WTC11 (cell line): ENCODE results near the gene MEIS3. TPM values are rescaled to one million over a fixed set of nuclear protein-coding genes. Genes with fewer than 3 reads are reported as not detected.
A peak's percentile ranks its signal among the peaks of the same experiment; 100 is the strongest.

ENCODE experiments used
- CTCF ChIP-seq: fragments of 200-600 bp; IDR thresholded peaks from 2 replicates; pipeline ENCODE4 v1.8.0; 2022; ENCODE audit warnings: antibody characterized with exemption
- EMX1 ChIP-seq: fragments of 250-450 bp; sonication (Bioruptor Pico); IDR thresholded peaks from 2 replicates; pipeline ENCODE4 v1.8.0; 2021; ENCODE audit warnings: mild to moderate bottlenecking
- FOXK1 ChIP-seq: sonication (generic); formaldehyde crosslinking; IDR thresholded peaks from 2 replicates; pipeline ENCODE4 v1.8.0; 2022; ENCODE audit warnings: mild to moderate bottlenecking, moderate library complexity, missing genetic modification reagents
- MAX ChIP-seq: sonication (generic); formaldehyde crosslinking; IDR thresholded peaks from 2 replicates; pipeline ENCODE4 v1.8.0; 2022; ENCODE audit warnings: mild to moderate bottlenecking, missing genetic modification reagents
- NFATC4 ChIP-seq: fragments of 250-450 bp; sonication (Bioruptor Pico); IDR thresholded peaks from 2 replicates; pipeline ENCODE4 v1.9.0; 2021; ENCODE audit warnings: mild to moderate bottlenecking
- NFE2L1 ChIP-seq: sonication (generic); formaldehyde crosslinking; IDR thresholded peaks from 2 replicates; pipeline ENCODE4 v1.8.1; 2023; ENCODE audit warnings: missing genetic modification reagents
- OVOL2 ChIP-seq: fragments of 250-450 bp; sonication (Bioruptor Pico); IDR thresholded peaks from 2 replicates; pipeline ENCODE4 v1.9.0; 2021; ENCODE audit warnings: mild to moderate bottlenecking, borderline replicate concordance
- PRRX2 ChIP-seq: fragments of 250-450 bp; sonication (Bioruptor Pico); IDR thresholded peaks from 2 replicates; pipeline ENCODE4 v1.8.0; 2021; ENCODE audit warnings: mild to moderate bottlenecking
- SMAD3 ChIP-seq: sonication (generic); formaldehyde crosslinking; IDR thresholded peaks from 2 replicates; pipeline ENCODE4 v1.8.0; 2022; ENCODE audit warnings: missing genetic modification reagents, mild to moderate bottlenecking, borderline replicate concordance
- ZNF532 ChIP-seq: fragments of 250-450 bp; sonication (Bioruptor Pico); IDR thresholded peaks from 2 replicates; pipeline ENCODE4 v1.9.0; 2021; ENCODE audit warnings: mild to moderate bottlenecking, borderline replicate concordance
- ZNF671 ChIP-seq: fragments of 250-450 bp; sonication (Bioruptor Pico); IDR thresholded peaks from 2 replicates; pipeline ENCODE4 v1.8.0; 2021; ENCODE audit warnings: mild to moderate bottlenecking
- total RNA-seq: library from RNA; stranded (reverse); gene quantifications from 3 replicates; pipeline ENCODE4 v1.2.3, GENCODE V29; 2021
- TF ChIP-seq, protein P1 (sequence below): fragments of 250-450 bp; sonication (Bioruptor Pico); IDR thresholded peaks from 2 replicates; pipeline ENCODE4 v2.1.2; 2022; ENCODE audit warnings: mild to moderate bottlenecking, moderate library complexity
- TF ChIP-seq, protein P2 (sequence below): sonication (generic); formaldehyde crosslinking; conservative IDR thresholded peaks from 2 replicates; pipeline ENCODE4 v1.8.1; 2023; ENCODE audit warnings: mild to moderate bottlenecking, low read depth, missing genetic modification reagents, moderate library complexity
- TF ChIP-seq, protein P3 (sequence below): sonication (generic); formaldehyde crosslinking; IDR thresholded peaks from 2 replicates; pipeline ENCODE4 v1.8.0; 2023; ENCODE audit warnings: mild to moderate bottlenecking, missing genetic modification reagents

MEIS3 gene
- total RNA-seq, 1 experiment from 2014 or later, result 38.5 TPM

DNA sequence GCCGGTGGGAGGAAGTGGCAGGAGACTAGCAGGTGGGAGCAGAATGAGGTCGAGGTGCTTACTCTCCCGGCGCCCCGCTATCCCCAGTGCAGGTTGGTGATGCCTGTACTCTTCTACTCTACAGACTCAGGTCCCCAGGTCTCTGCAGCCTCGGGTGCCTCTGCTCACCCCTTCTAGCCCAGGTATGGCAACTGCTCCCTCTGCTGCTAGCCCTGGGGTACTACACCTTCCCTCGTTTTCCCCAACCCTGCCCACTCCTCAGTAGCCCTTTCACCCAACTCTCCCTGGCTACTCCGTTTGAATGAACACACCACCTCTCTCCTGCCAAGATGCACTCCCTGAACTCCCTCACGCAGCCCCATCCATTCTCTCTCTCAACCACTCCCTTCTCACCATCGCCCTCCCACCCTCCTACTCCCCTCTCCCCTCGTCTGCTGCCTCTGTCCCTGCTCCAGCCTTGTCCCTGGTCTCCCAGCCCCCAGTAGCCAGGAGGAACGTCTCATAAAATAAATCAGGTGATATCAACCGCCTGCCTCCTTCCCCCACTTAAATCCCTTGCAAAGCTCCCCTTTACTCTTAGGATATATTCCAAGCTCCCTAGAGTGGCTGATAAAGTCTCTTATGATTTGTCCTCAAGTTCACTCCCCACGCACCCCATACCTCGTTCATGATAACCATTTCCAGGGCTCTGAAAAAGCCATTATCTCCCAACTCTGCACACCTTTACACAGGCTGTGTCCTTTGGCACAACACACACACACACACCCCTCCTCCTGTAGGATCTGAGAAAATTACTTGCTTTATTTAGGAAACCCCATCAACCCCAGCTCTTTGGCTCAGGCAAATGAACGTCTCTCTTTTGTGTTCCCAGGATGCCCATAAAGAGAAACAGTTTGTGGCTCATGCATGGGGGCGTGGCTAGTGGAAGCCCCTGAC is 8.2 kb upstream of the MEIS3 start (continued):
- TF ChIP-seq NFE2L1 (CRISPR knock-in tag) (no peak), SMAD3 (CRISPR knock-in tag) (no peak), MAX (CRISPR knock-in tag) (0 out of 2 replicates have a peak, but pooled peaks have one; percentile 10), NFATC4 (CRISPR knock-in tag) (peak; percentile 56), CTCF (peak; percentile 98), ZNF671 (CRISPR knock-in tag) (0 out of 2 replicates have a peak, but pooled peaks have one; percentile 22), EMX1 (peak; percentile 88; the same call in 1 of the 2 replicates), FOXK1 (CRISPR knock-in tag) (no peak; the same call in 1 of the 2 replicates), PRRX2 (peak; percentile 38; the same call in 1 of the 2 replicates), ZNF532 (CRISPR knock-in tag) (0 out of 2 replicates have a peak, but pooled peaks have one; percentile 50), OVOL2 (CRISPR knock-in tag) (no peak)
- TF ChIP-seq, protein P1, sequence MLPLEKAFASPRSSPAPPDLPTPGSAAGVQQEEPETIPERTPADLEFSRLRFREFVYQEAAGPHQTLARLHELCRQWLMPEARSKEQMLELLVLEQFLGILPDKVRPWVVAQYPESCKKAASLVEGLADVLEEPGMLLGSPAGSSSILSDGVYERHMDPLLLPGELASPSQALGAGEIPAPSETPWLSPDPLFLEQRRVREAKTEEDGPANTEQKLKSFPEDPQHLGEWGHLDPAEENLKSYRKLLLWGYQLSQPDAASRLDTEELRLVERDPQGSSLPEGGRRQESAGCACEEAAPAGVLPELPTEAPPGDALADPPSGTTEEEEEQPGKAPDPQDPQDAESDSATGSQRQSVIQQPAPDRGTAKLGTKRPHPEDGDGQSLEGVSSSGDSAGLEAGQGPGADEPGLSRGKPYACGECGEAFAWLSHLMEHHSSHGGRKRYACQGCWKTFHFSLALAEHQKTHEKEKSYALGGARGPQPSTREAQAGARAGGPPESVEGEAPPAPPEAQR (CRISPR knock-in tag), result no peak
- TF ChIP-seq, protein P2, sequence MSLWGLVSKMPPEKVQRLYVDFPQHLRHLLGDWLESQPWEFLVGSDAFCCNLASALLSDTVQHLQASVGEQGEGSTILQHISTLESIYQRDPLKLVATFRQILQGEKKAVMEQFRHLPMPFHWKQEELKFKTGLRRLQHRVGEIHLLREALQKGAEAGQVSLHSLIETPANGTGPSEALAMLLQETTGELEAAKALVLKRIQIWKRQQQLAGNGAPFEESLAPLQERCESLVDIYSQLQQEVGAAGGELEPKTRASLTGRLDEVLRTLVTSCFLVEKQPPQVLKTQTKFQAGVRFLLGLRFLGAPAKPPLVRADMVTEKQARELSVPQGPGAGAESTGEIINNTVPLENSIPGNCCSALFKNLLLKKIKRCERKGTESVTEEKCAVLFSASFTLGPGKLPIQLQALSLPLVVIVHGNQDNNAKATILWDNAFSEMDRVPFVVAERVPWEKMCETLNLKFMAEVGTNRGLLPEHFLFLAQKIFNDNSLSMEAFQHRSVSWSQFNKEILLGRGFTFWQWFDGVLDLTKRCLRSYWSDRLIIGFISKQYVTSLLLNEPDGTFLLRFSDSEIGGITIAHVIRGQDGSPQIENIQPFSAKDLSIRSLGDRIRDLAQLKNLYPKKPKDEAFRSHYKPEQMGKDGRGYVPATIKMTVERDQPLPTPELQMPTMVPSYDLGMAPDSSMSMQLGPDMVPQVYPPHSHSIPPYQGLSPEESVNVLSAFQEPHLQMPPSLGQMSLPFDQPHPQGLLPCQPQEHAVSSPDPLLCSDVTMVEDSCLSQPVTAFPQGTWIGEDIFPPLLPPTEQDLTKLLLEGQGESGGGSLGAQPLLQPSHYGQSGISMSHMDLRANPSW, result no peak
- TF ChIP-seq, protein P3, sequence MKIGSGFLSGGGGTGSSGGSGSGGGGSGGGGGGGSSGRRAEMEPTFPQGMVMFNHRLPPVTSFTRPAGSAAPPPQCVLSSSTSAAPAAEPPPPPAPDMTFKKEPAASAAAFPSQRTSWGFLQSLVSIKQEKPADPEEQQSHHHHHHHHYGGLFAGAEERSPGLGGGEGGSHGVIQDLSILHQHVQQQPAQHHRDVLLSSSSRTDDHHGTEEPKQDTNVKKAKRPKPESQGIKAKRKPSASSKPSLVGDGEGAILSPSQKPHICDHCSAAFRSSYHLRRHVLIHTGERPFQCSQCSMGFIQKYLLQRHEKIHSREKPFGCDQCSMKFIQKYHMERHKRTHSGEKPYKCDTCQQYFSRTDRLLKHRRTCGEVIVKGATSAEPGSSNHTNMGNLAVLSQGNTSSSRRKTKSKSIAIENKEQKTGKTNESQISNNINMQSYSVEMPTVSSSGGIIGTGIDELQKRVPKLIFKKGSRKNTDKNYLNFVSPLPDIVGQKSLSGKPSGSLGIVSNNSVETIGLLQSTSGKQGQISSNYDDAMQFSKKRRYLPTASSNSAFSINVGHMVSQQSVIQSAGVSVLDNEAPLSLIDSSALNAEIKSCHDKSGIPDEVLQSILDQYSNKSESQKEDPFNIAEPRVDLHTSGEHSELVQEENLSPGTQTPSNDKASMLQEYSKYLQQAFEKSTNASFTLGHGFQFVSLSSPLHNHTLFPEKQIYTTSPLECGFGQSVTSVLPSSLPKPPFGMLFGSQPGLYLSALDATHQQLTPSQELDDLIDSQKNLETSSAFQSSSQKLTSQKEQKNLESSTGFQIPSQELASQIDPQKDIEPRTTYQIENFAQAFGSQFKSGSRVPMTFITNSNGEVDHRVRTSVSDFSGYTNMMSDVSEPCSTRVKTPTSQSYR (CRISPR knock-in tag), result no peak
- TF ChIP-seq, all 79 proteins: peak for 9
